LoVo (cell line): Measurements from ENCODE around the gene AMTN.
A peak's percentile ranks its signal among the peaks of the same experiment; 100 is the strongest.
"Not testable (repeated sequence)": the region's sequence is repeated elsewhere in the genome, so short reads cannot be mapped to it uniquely, and the experiment has no call there.

Experiments used
- DNase-seq: peaks from one replicate; pipeline ENCODE4 v3.0.0-alpha.2; 2016; ENCODE audit warnings: low spot score

The AMTN gene, protein sequence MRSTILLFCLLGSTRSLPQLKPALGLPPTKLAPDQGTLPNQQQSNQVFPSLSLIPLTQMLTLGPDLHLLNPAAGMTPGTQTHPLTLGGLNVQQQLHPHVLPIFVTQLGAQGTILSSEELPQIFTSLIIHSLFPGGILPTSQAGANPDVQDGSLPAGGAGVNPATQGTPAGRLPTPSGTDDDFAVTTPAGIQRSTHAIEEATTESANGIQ

DNA sequence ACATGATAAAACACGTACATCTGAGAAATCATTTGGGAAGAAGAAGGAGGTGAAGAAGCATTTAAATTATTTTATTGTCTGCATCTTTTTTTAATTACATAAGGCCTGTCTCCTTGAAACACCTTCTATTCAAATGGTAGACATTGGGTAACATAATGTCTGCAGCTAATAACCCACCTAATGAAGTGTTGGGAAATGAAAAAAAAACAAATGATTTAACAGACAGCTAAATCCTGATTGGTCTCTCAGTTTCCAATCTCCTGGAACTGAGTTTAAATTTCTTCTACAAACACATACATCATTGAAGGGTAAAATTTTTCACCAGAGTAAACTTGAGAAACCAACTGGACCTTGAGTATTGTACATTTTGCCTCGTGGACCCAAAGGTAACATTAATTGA lies at the start of gene AMTN:
AMTN (plus strand) TSS at position 301 of the 400 bp plus-strand sequence. CDS start 209 bp downstream, outside the sequence.
- no peak for DNase-seq

DNA sequence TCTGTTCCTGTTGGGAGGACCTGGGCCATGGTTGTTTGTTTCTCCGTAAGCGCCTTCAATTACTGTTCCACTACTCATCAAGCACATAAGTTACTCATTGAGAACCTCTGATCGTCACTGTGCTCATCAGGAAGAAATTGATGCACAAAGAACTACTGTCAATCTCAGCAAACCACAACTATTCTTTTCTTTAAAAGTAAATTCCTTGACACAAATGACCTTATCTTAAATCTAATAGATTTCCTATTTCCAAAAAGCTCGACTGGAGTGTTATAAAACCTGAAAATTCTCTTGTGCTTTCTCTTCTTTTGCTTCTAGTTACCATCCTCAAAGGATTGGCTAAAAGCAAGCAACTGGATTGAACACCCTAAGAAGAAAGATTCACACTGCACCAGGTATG lies 46.5 kb upstream of the AMTN start, which contains the start of gene MUC7:
MUC7 (plus strand) TSS at position 301 of the 400 bp plus-strand sequence. CDS start 1,825 bp downstream, outside the sequence.
- no peak for DNase-seq

DNA sequence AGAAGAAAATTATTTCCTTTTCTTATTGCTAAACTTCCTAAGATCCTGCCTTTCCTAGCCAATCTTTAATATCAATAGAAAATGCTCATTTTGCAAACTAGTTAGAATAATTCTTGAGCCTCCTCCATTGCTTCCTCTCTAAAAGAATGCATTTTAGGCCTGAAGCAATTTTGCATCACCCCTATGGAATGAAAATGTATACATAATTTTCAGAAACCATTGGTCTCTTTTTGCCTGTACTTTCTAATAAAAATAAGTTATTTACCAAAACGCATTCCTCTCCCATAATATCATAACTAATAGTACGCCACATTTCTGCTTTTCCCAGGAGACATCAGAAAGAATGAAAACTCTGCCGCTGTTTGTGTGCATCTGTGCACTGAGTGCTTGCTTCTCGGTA lies 44.7 kb upstream of the AMTN start:
- no peak for DNase-seq

DNA sequence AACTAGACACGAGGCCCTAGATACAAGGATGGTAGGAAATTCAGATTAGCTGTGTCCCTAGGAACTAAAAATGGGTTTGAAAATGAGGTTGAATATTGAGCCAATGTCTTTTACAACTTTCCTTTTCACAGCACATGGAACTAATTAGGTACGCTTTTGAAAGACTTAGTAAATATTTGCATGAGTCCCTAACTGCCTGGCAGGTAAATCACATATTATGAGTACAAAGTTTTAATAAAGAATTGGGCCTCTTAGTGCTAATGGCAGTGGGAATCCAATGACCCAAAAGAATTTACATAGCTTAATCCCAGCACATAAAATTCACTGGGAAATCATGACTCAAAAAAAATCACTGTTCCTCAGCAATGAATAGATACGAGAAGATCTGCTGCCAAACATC lies 29.6 kb upstream of the AMTN start:
- no peak for DNase-seq

DNA sequence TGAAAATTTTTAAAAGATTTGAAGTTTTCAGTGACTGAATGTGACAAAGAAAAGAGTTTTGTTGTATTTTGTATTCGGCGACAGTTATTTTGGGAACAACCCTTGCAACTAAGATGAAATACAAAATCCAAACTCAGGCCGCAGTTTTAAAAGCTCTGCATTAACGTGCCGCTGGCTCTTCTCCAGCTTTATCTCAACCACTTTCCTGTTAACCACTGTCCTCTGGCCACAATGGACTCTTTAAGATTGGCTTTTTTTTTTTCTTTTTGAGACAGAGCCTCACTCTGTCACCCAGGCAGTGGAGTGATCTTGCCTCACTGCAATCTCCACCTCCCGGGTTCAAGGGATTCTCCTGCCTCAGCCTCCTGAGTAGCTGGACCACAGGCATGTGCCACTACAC lies 22.1 kb upstream of the AMTN start:
- DNase-seq = no peak

DNA sequence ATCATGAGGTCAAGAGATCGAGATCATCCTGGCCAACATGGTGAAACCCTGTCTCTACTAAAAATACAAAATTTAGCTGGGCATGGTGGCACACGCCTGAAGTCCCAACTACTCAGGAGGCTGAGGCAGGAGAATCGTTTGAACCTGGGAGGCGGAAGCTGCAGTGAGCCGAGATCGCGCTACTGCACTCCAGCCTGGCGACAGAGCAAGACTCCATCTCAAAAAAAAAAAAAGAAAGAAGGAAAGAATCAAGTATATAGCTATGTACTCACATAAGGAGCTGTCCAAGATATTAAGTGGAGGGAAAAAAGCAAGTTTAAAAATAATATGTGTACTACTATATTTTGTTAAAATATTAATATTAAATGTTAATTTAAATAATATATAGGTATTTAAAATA lies 16.5 kb upstream of the AMTN start:
- DNase-seq = not testable (repeated sequence)

DNA sequence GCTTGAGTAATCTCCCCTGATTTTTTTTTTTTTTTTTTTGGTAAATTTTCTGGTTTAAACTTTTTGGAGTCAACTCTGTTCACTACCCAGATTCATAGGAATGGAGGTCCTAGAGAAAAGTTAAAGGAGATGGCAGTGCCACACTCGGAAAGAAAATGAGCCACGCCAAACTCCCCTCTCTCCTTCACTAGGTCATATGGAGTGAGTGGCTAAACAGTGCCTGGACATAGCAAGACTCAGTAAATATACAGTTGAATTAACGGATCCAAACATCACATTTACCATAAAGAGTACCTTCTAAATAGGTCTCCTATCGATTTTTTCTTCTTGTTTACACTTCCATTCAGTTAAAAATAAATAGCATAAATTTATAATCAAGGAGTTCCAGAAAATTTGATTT lies 13.6 kb upstream of the AMTN start:
- no peak for DNase-seq

DNA sequence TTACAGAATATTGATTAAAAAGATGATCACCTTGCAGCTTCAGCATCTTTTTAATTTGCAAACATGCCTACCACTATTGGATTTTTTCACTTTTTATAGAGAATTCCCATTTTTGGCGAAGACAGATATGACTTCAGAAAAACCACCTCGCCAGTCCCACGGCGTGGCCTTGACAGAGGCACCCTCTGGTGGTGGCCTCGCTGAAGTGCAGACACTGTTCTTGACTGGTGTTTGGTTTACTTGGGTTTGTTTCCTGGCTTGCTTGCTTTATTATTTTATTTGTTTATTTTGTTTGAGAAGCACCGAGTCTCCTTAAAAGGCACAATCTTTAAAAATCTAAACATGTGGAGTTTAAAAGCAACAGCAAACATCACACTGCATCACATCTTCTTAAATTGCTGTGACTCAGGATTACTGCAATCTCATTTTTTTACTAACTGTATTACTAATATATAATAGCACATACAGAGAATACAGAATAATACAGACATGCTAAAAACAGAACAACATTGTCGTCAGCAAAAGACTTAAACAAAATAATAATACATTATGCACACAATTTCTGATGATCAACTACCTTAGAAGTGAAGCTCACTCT lies 13.1 kb upstream of the AMTN start:
- DNase-seq = peak; percentile 54

DNA sequence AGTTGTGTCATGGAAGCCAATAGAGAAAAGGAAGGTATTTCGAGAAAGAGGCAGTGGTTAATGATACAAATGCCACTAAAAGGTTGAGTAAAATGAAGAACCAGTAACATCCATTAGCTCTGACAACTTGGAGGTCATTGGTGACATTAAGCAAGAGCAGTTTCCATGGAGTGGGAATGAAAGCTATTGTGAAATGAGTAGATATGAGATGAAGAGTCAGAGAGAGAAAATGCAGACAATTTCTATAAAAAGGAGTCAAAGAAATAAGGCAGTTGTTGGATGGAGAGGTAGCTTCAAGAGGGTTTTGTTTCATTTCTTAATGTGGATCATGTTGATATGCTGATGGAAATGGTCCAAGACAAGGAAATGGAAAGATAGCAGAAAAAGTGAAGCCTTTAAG lies 9.6 kb upstream of the AMTN start:
- no peak for DNase-seq

DNA sequence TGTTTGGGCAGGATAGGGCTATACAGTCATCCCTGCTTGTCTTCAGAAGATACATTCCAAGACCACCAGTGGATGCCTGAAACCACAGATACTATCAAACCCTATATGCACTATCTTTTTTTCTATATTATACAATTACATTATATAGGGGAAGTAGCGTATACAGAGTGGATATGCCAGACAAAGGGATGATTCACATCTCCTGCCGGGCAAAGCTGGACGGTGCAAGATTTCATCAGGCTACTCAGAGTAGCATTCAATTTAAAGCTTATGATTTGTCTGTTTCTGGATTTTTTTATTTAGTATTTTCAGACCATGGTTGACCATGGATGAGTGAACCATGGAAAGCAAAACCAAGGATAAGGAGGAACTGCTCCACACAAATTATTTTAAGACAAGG lies 7.0 kb upstream of the AMTN start:
- DNase-seq = no peak

DNA sequence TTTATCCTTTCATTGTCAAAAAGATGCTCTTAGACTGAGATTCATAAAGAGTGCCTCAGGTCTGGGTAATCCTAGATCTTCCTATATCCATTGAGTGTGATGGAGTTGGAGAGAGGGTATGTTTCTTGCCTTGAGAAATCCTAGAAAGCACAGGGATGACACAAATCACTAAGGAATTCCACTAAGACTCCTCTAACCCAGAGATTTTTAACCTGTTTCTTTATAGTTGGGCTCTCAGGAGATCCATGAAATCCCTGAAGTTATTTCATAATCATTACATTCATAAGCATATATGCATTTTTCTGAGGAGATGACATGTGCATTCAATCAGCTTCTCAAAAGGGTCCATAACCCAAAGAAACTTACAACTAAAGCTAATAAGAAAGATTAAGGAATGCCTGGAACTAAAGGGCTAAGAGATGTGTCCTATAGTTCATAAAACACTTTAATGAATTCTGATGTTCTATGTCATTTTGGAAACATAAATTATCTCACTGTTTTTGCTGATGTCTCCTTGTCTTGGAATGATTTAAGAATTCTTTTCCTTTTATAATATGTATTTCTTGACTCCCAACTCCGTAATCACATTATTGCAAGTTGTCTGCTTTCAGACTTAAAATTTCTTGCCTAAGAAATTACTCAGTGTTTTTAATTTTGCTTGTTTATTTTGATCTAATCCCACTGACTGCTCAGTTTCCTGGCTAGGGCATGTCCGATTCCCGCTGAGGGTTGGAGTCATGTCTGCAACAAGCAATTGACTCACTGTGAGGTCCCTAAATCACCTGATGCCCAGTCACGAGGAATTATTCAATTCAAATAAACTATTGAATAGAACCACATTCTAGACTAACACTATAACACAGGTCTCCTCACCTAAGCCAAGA lies 2.8 kb upstream of the AMTN start:
- DNase-seq = no peak

DNA sequence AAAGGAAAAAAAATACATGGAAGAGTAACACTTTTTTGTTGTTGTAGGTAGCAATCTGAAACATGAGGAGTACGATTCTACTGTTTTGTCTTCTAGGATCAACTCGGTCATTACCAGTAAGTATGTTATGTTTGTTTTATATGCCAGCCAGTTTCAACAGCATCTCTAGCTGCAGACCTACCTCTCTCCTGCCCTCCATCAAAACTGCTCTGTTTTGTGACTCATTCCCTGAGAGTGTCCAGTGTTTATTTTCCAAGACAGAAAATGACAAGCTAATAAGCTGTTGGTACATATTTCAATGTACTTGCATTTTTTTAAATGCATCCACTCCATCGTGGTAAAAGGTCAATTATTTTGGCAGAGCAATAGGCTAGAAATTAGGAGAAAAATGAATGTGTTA lies 347 bp downstream of the AMTN start:
- DNase-seq = no peak

DNA sequence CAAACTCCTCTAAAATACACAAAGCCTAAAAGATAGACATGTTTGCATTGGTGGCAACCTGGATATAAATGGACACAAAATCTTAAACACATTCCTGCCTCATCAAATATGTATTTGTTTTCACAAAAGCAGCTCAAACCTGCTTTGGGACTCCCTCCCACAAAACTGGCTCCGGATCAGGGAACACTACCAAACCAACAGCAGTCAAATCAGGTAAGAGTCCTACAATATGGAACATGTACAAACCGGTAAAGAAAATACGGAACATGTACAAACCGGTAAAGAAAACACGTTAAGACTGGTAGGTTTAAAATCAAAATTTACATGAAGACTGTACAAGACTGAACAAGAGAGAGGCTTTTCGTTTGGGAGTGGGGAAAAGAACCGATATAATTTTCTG lies 4.3 kb downstream of the AMTN start:
- no peak for DNase-seq

DNA sequence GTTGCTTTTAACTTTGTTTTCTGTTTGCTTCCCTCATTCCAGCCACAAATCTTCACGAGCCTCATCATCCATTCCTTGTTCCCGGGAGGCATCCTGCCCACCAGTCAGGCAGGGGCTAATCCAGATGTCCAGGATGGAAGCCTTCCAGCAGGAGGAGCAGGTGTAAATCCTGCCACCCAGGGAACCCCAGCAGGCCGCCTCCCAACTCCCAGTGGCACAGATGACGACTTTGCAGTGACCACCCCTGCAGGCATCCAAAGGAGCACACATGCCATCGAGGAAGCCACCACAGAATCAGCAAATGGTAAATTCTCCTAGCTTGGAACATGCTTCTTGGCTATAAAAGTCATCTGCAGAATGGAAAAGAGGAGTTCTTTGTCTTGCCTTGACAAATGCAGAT lies 12.6 kb downstream of the AMTN start:
- DNase-seq = no peak

DNA sequence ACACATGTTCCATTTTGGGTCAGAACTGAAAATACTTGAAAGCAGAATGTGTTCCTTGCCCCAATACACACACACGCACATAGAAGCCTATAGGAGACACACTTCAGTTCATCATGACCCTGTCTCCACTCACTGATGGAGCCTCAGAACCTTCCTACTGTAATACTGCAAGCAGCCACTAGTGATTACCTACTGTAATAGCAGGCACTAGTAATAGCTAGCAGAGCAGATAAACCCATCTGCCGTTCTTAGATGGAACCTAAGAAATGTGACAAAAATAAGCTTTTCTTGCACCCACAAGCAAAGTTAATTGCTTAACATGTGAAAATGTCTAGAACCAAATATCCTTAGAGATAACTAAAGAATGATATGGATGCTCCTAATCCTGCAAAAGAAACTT lies 13.6 kb downstream of the AMTN start:
- no peak for DNase-seq

DNA sequence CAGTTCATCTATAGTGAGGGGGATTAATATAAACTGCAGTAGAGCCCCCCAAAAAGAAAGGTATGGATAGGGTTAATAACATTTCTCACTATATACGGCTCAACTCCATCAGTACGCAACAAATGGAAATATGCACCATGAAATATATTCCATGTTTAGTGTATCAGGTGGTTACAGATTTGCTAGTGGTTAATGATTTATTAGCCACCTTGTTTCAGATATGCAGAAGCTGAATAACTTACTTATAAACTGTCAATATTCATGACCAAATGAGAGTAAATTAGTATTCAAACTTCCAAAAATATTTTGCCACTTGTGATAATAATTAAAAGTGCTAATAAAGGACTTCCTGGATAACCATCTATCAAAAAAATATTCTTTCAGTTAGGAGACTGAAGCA lies 14.8 kb downstream of the AMTN start:
- no peak for DNase-seq

DNA sequence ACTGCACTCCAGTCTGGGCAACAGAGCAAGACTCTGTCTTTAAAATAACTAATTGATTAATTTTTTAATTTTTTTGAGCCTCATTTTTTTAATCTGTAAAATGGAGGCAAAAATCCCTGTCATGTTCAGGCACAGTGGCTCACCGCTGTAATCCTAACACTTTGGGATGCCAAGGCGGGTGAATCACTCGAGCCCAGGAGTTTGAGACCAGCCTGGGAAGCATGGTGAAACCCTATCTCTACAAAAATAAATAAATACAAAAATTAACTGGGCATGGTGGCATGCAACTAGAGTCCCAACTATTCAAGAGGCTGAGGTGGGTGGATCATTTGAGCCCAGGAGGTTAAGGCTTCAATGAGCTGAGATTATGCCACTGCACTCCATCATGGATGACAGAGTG lies 15.4 kb downstream of the AMTN start:
- DNase-seq = no peak

DNA sequence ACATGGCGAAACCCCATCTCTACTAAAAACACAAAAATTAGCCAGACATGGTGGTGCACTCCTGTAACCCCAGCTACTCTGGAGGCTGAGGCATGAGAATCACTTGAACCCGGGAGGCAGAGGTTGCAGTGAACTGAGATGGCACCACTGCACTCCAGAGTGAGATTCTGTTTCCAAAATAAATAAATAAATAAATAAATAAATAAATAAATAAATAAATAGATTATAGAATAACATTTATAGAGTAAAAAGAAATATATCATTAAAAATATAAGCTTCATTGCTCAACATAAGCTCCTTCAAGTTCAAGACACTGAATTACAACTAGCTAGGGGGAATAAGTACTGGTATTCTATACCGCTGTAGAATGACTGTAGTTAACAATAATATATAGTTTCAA lies 16.5 kb downstream of the AMTN start:
- not testable (repeated sequence) for DNase-seq

DNA sequence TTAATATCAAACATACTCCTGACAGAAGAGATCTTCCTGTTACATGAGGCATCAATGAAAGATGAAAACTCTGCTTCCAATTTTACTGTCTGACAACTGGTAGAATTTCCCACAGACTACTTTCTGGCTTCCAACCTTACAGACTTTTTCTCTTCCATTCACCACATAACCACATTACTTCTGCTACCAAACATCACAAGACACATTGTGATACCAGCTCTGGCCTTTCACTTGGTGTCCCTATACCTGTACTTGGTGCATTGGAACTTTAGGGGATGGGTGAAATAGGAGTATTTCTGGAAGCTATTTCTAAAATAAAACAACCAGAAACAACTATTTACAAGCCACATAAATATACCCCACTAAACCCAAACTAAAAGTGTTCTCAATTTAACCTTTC lies 20.5 kb downstream of the AMTN start:
- DNase-seq = no peak

DNA sequence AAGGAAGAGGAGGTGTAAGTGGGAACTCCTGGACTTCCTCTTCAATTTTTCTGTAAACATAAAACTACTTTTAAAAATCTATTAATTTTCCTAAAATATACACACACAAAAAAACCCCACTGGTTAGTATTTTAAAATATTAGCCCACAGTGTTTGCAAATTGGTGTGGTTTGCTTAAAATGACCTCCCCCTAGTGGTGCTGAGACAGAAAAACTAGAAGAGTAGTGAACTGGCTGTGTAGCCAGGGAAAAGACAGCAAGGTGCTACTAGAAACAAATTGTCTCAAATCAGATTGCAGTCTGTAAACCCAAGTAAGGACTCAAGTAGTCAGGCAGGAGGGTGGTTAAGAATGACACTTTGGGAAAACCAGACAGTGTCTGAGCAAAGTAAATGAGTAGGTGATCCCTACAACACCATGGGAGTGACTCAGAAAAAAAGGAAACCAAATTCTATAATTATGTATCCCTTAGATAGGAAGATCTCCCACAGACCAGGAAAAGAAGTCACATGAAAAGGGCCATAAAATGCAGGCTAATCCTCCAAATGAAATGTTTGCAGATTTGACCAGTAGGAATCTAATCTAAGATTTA lies 26.0 kb downstream of the AMTN start:
- peak; percentile 30 for DNase-seq

DNA sequence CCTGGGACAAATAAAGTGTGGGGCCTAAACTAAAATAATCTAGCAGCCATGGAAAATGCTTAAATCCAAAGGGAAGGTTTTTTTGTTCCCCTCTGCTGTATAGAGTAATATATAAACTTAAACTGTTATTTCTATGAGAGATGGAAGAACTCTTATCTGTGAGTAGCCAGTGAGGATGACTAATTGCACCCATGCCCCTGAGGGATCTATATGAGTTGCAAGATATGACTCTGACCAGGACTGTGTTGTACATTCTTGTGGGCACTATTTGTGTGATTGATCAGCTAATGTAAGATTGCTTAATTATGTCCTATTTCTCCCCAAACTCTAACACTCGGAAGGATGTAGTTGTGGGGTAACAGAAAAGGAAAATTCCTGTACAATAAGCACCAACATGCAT lies 38.5 kb downstream of the AMTN start:
- DNase-seq = no peak

DNA sequence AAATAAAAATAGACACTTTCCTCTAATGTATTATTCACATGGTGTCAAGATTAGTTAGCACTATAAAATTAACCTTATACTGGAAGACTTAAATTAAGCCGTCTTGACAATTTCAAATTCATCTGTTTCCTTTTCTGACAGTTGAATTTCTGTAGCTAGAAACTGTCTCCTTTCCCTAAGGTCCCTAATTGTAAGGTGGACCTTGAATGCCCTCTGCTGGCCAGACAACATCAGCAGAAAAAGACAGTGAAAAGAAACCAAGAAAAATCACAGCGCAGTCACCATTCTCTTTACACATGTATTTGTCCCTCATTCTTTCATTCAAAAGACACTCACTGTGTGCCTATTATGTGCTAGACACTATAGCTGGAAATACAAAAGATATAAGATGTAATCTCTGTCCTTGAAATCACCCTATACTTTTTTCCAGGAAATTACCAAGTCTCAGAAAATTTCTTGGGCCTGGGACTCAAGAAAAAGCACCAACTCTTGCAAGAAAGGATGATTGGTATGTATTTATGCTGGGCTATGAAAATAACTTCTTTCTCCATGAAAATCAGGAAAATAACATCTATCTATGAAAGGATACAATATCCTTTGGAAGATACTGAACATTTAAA lies 41.0 kb downstream of the AMTN start:
- peak; percentile 46 for DNase-seq
